CD14-positive monocyte (primary cell): Measurements from ENCODE around the gene FMO1. TPM values are rescaled to one million over a fixed set of nuclear protein-coding genes. Genes with fewer than 3 reads are reported as not detected.

Experiments used
- DNase-seq, 3 donors: peaks; one replicate each; pipeline ENCODE4 v3.0.0-alpha.2; 2011 to 2022
- H2AFZ ChIP-seq: 2 replicates; pipeline ENCODE4 v1.6.0; 2012; ENCODE audit warnings: mild to moderate bottlenecking, low read depth, low read length, inconsistent platforms; ENCODE audit not compliant: insufficient read depth, poor library complexity, severe bottlenecking
- H3K27ac ChIP-seq, 2 donors: 1 replicate in 1 of 2; 2 replicates in 1 of 2; pipeline ENCODE4 v1.5.1; 2012 to 2013; ENCODE audit warnings: low read length in 2 of 2, control low read depth in 1 of 2, inconsistent platforms in 1 of 2, low read depth in 1 of 2, mild to moderate bottlenecking in 1 of 2
- H3K27me3 ChIP-seq, 2 donors: one replicate each; pipeline versions ENCODE4 v1.6.0 to v1.6.1; 2011 to 2013; ENCODE audit warnings: low read length in 2 of 2; ENCODE audit not compliant: control insufficient read depth in 2 of 2, insufficient read depth in 2 of 2
- H3K36me3 ChIP-seq, 2 donors: replicated peaks in 1 of 2; 1 replicate in 1 of 2; 2 replicates in 1 of 2; pipeline versions ENCODE4 v1.5.1 to v1.6.1; 2012 to 2013; ENCODE audit warnings: low read length in 2 of 2, control low read depth in 1 of 2, inconsistent platforms in 1 of 2, mild to moderate bottlenecking in 1 of 2; ENCODE audit not compliant: insufficient read depth in 2 of 2, control insufficient read depth in 1 of 2
- H3K4me1 ChIP-seq, 2 donors: 1 replicate in 1 of 2; 2 replicates in 1 of 2; pipeline versions ENCODE4 v1.5.1 to v1.6.1; 2012 to 2013; ENCODE audit warnings: low read length in 2 of 2, control low read depth in 1 of 2, inconsistent platforms in 1 of 2, mild to moderate bottlenecking in 1 of 2, moderate library complexity in 1 of 2; ENCODE audit not compliant: insufficient read depth in 2 of 2, control insufficient read depth in 1 of 2
- H3K4me2 ChIP-seq: replicated peaks from 2 replicates; pipeline ENCODE3; 2012; ENCODE audit warnings: low read length, moderate library complexity, mild to moderate bottlenecking; ENCODE audit not compliant: poor library complexity, severe bottlenecking; ENCODE audit errors: extremely low read depth
- H3K4me3 ChIP-seq, 3 experiments: fragments of 200-600 bp in 1 of 3; sonication (generic) in 1 of 3; replicated peaks in 1 of 3; 1 replicate in 2 of 3; 2 replicates in 1 of 3; pipeline ENCODE4 v1.5.1; 2011 to 2013; ENCODE audit warnings: low read length in 3 of 3, mild to moderate bottlenecking in 3 of 3, control low read depth in 2 of 3, low read depth in 2 of 3, inconsistent platforms in 1 of 3, moderate library complexity in 1 of 3
- H3K79me2 ChIP-seq: 2 replicates; pipeline ENCODE4 v1.6.0; 2012; ENCODE audit warnings: mild to moderate bottlenecking, control low read depth, inconsistent platforms, low read length, moderate library complexity; ENCODE audit not compliant: insufficient read depth
- H3K9ac ChIP-seq: 2 replicates; pipeline ENCODE4 v1.6.0; 2017; ENCODE audit warnings: low read length, mild to moderate bottlenecking; ENCODE audit not compliant: insufficient read depth, poor library complexity, severe bottlenecking
- H3K9me3 ChIP-seq, 2 donors: replicated peaks in 1 of 2; 1 replicate in 1 of 2; 2 replicates in 1 of 2; pipeline versions ENCODE4 v1.5.1 to v1.6.1; 2012 to 2013; ENCODE audit warnings: low read length in 2 of 2, control low read depth in 1 of 2; ENCODE audit not compliant: control insufficient read depth in 1 of 2, insufficient read depth in 1 of 2
- H4K20me1 ChIP-seq: 2 replicates; pipeline ENCODE4 v1.6.0; 2012; ENCODE audit warnings: mild to moderate bottlenecking, low read length, control low read depth, moderate library complexity; ENCODE audit not compliant: insufficient read depth
- H3K27ac Mint-ChIP-seq, 7 donors: one replicate each; pipeline ENCODE4 v1.8.0; 2020; ENCODE audit warnings: mild to moderate bottlenecking in 7 of 7, mixed read lengths in 7 of 7, moderate library complexity in 6 of 7, inconsistent platforms in 2 of 7
- H3K27me3 Mint-ChIP-seq, 3 donors: one replicate each; pipeline ENCODE4 v1.8.0; 2021 to 2022; ENCODE audit warnings: low read depth in 3 of 3, mild to moderate bottlenecking in 3 of 3, mixed read lengths in 3 of 3, moderate library complexity in 3 of 3, inconsistent platforms in 1 of 3
- H3K36me3 Mint-ChIP-seq, 2 donors: one replicate each; pipeline ENCODE4 v1.8.0; 2020; ENCODE audit warnings: mixed read lengths in 2 of 2, inconsistent platforms in 1 of 2, mild to moderate bottlenecking in 1 of 2
- H3K4me1 Mint-ChIP-seq: one replicate; pipeline ENCODE4 v1.8.0; 2020; ENCODE audit warnings: mild to moderate bottlenecking, mixed read lengths
- H3K4me3 Mint-ChIP-seq, 2 donors: one replicate each; pipeline ENCODE4 v1.8.0; 2020; ENCODE audit warnings: mild to moderate bottlenecking in 2 of 2, mixed read lengths in 2 of 2, moderate library complexity in 1 of 2
- H3K9me3 Mint-ChIP-seq, 7 donors: one replicate each; pipeline ENCODE4 v1.8.0; 2020 to 2022; ENCODE audit warnings: mixed read lengths in 7 of 7, mild to moderate bottlenecking in 6 of 7, moderate library complexity in 6 of 7, inconsistent platforms in 2 of 7
- WGBS: methylation state at CpG from one replicate; pipeline ENCODE4 v1.1.5; 2013; ENCODE audit warnings: missing lambda C conversion rate; ENCODE audit not compliant: insufficient coverage; 5-methylcytosine and 5-hydroxymethylcytosine counted together
- intact Hi-C, 2 donors: fragments of 100-400 bp; cut with micrococcal nuclease; formaldehyde crosslinking; loops; one replicate each; pipeline versions ENCODE4 v1.15.0 to v1.15.1; 2023
- polyA plus RNA-seq, 3 donors: library from polyadenylated mRNA; depleted of rRNA in 1 of 3; unstranded in 2 of 3; stranded (reverse) in 1 of 3; fragments of 300-500 nt in 2 of 3; fragments of >200 nt in 1 of 3; fragmentation: Illumina TruSeq in 2 of 3; gene quantifications; 1 replicate in 2 of 3; 2 replicates in 1 of 3; pipeline ENCODE4 v1.2.3, GENCODE V29; 2012 to 2021
- TF ChIP-seq, protein P1 (sequence below): fragments of 200-600 bp; IDR thresholded peaks from one replicate; pipeline ENCODE4 v1.8.0; 2022; ENCODE audit warnings: antibody characterized with exemption, mild to moderate bottlenecking

Gene FMO1
- polyA plus RNA-seq, 3 donors = not detected

DNA sequence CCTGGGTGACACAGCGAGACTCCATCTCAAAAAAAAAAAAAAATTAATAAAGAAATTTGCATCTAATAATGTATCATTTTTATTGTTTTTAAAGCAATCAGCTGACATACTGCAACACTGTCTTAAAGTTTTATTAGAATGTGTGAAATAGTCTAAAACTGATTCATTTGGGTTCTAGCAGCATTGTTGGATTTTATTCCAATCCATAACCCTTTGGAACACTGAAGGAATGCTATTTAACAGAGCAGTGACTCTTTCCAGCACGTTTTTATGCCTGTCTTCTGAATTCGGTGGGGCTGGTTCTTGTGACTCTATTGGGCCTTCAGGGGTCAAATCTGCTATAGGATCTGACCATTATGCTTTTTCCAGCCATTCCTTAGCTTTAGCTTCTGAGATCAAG is 47.5 kb downstream of the FMO1 start:
- H3K9me3 Mint-ChIP-seq = peaks cover 10 to 31% (median 18%) of the 10 kb centered on the region in 7 donors
- no peaks in the 10 kb centered on the region for H3K36me3 ChIP-seq
- H3K27ac Mint-ChIP-seq = no peak overlapping the region
- no peak for DNase-seq
- no peak overlapping the region for H3K9ac ChIP-seq
- no peaks in the 10 kb centered on the region for H3K4me1 Mint-ChIP-seq
- H3K36me3 Mint-ChIP-seq = no peaks in the 10 kb centered on the region
- TF ChIP-seq, protein P1, sequence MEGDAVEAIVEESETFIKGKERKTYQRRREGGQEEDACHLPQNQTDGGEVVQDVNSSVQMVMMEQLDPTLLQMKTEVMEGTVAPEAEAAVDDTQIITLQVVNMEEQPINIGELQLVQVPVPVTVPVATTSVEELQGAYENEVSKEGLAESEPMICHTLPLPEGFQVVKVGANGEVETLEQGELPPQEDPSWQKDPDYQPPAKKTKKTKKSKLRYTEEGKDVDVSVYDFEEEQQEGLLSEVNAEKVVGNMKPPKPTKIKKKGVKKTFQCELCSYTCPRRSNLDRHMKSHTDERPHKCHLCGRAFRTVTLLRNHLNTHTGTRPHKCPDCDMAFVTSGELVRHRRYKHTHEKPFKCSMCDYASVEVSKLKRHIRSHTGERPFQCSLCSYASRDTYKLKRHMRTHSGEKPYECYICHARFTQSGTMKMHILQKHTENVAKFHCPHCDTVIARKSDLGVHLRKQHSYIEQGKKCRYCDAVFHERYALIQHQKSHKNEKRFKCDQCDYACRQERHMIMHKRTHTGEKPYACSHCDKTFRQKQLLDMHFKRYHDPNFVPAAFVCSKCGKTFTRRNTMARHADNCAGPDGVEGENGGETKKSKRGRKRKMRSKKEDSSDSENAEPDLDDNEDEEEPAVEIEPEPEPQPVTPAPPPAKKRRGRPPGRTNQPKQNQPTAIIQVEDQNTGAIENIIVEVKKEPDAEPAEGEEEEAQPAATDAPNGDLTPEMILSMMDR = no peak
- 75% methylated on average over 2 of the region's 3 CpGs for WGBS
- no peaks in the 10 kb centered on the region for H3K79me2 ChIP-seq
- H3K4me2 ChIP-seq = no peak overlapping the region
- no peak overlapping the region for H3K4me3 ChIP-seq
- H3K4me1 ChIP-seq = no peaks in the 10 kb centered on the region
- H3K9me3 ChIP-seq = peaks cover 10 to 19% of the 10 kb centered on the region in 2 donors
- H3K4me3 Mint-ChIP-seq = no peak overlapping the region
- H2AFZ ChIP-seq = no peak overlapping the region
- H3K27me3 Mint-ChIP-seq = no peaks in the 10 kb centered on the region
- H4K20me1 ChIP-seq = no peaks in the 10 kb centered on the region
- H3K27ac ChIP-seq = no peak overlapping the region
- intact Hi-C loops = no loop called here
- no peaks in the 10 kb centered on the region for H3K27me3 ChIP-seq

DNA sequence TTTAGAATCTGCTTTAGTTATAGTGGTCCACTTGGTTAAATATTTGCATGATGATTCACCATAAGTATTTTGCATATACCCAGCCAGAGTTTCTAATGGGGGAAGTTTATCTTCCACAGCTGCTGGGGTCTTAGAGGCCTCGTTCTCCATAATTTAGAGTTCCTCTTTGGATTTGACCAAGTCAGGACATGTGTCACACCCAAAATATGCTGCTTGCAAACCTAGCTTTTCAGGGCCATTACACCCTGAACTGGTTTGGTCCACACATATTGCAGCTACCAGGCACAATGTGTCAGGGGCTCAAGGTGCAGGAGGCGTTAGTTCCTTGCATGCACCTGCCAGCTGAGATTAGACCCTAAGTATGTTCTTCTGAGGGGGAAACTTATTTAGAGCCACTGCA is 48.6 kb downstream of the FMO1 start:
- Histone ChIP-seq H3K4me3 (no peak overlapping the region), H3K27ac (no peak overlapping the region), H3K4me2 (no peak overlapping the region), H3K27me3 (no peaks in the 10 kb centered on the region), H3K9me3 (peaks cover 10 to 23% of the 10 kb centered on the region in 2 donors), H2AFZ (no peak overlapping the region), H3K36me3 (no peaks in the 10 kb centered on the region), H3K9ac (no peak overlapping the region), H3K4me1 (no peaks in the 10 kb centered on the region), H4K20me1 (no peaks in the 10 kb centered on the region), H3K79me2 (no peaks in the 10 kb centered on the region)
- Mint-ChIP-seq H3K4me3 (no peak overlapping the region), H3K27me3 (peaks cover 0 to 2% (median 0%) of the 10 kb centered on the region in 3 donors), H3K9me3 (peaks cover 11 to 33% (median 23%) of the 10 kb centered on the region in 7 donors), H3K4me1 (no peaks in the 10 kb centered on the region), H3K27ac (no peak overlapping the region), H3K36me3 (no peaks in the 10 kb centered on the region)
- 43% methylated on average over 1 of the region's 2 CpGs for WGBS
- TF ChIP-seq, protein P1 = no peak
- intact Hi-C loops = no loop called here
- no peak for DNase-seq
